HepG2 (cell line): ENCODE data around the gene SLC6A4.

Experiments used
- FOXA3 ChIP-seq: IDR thresholded peaks from 2 replicates; pipeline ENCODE4 v1.6.1; 2016; ENCODE audit warnings: missing genetic modification reagents, missing compliant biosample characterization
- MXD4 ChIP-seq: IDR thresholded peaks from 2 replicates; pipeline ENCODE4 v1.6.1; 2016; ENCODE audit warnings: mild to moderate bottlenecking, missing biosample characterization, missing genetic modification reagents
- SP1 ChIP-seq, 2 experiments: fragments of 450-650 bp in 1 of 2; sonication (generic) in 1 of 2; formaldehyde crosslinking in 1 of 2; IDR thresholded peaks; 2 replicates each; pipeline versions ENCODE4 v1.4.0 to v1.6.1; 2016 to 2020; ENCODE audit warnings: missing genetic modification reagents in 1 of 2
- TF ChIP-seq, protein P1 (sequence below): sonication (generic); formaldehyde crosslinking; IDR thresholded peaks from 2 replicates; pipeline ENCODE4 v1.4.0; 2020; ENCODE audit warnings: missing genetic modification reagents

- TF ChIP-seq, protein P1, sequence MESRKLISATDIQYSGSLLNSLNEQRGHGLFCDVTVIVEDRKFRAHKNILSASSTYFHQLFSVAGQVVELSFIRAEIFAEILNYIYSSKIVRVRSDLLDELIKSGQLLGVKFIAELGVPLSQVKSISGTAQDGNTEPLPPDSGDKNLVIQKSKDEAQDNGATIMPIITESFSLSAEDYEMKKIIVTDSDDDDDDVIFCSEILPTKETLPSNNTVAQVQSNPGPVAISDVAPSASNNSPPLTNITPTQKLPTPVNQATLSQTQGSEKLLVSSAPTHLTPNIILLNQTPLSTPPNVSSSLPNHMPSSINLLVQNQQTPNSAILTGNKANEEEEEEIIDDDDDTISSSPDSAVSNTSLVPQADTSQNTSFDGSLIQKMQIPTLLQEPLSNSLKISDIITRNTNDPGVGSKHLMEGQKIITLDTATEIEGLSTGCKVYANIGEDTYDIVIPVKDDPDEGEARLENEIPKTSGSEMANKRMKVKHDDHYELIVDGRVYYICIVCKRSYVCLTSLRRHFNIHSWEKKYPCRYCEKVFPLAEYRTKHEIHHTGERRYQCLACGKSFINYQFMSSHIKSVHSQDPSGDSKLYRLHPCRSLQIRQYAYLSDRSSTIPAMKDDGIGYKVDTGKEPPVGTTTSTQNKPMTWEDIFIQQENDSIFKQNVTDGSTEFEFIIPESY (CRISPR knock-in tag): no peak
- TF ChIP-seq MXD4 (CRISPR knock-in tag) (no peak), FOXA3 (CRISPR knock-in tag) (no peak), SP1 (IDR thresholded peaks at IDR 0.05) (no peak), SP1 (CRISPR knock-in tag; IDR thresholded peaks at IDR 0.05) (no peak)
Observed at GRCh38 chr17:30210901-30211300, 24.6 kb downstream of the SLC6A4 start.
